SH-SY5Y (cell line): Measurements from ENCODE around the gene PDGFA.

Experiments used
- GATA2 ChIP-seq: IDR thresholded peaks from 2 replicates; pipeline ENCODE4 v1.6.1; 2011; ENCODE audit warnings: mild to moderate bottlenecking, low read depth, low read length
- GATA3 ChIP-seq: IDR thresholded peaks from 2 replicates; pipeline ENCODE4 v1.6.1; 2011; ENCODE audit warnings: low read depth, mild to moderate bottlenecking, low read length, moderate library complexity

PDGFA gene

GRCh38 chr7:459584-460373, 59.9 kb downstream of the PDGFA start:
- TF ChIP-seq GATA2: no peak
- no peak for TF ChIP-seq GATA3

GRCh38 chr7:458511-459245, 61.0 kb downstream of the PDGFA start:
- TF ChIP-seq GATA2: no peak
- TF ChIP-seq GATA3: no peak

GRCh38 chr7:457814-458510, 61.7 kb downstream of the PDGFA start:
- no peak for TF ChIP-seq GATA3
- no peak for TF ChIP-seq GATA2

- TF ChIP-seq GATA3 (no peak), GATA2 (no peak)
Observed at GRCh38 chr7:455110-455928, 64.3 kb downstream of the PDGFA start.

- TF ChIP-seq GATA3 (no peak), GATA2 (no peak)
Observed at GRCh38 chr7:454356-455109, 65.1 kb downstream of the PDGFA start.

GRCh38 chr7:453597-454306, 65.9 kb downstream of the PDGFA start:
- TF ChIP-seq GATA3 (no peak), GATA2 (no peak)

GRCh38 chr7:452791-453455, 66.7 kb downstream of the PDGFA start:
- TF ChIP-seq GATA2: no peak
- no peak for TF ChIP-seq GATA3

GRCh38 chr7:452226-452751, 67.4 kb downstream of the PDGFA start:
- no peak for TF ChIP-seq GATA3
- no peak for TF ChIP-seq GATA2

- TF ChIP-seq GATA3: no peak
- no peak for TF ChIP-seq GATA2
Observed at GRCh38 chr7:451255-452225, 68.1 kb downstream of the PDGFA start.

- no peak for TF ChIP-seq GATA2
- TF ChIP-seq GATA3: no peak
Observed at GRCh38 chr7:450741-451140, 68.9 kb downstream of the PDGFA start.

- TF ChIP-seq GATA3 (no peak), GATA2 (no peak)
Observed at GRCh38 chr7:450036-450435, 69.6 kb downstream of the PDGFA start.
